Measurements from ENCODE around the gene PIWIL4. TPM values are rescaled to one million over a fixed set of nuclear protein-coding genes. Genes with fewer than 3 reads are reported as not detected.

PIWIL4 gene
- total RNA-seq, 1 donor from 2014 or later, result 4.5 TPM

DNA sequence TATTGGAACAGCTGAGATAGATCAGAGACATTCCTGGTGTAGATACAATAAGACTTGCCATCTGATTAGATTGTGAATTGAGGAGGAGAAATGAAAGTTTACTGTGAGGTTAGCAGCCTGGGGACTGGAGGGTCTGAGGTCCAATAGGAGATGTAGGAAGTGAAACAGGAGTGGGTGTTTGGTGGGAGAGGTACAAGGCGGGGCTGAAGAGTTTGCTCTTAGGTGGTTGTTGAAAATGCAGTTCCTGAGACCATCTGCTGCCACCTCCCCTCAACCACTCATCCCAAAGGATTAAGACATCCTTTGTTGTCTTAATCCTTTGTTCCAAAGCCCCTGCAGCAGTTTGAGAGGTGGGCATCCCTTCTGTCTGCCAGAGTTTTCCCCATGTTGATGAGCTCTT, 14.8 kb downstream of the PIWIL4 start:
- DNase-seq (ENCODE audit: low spot score in 2 of 2), result no peak
- Histone ChIP-seq H3K9me3 (no peaks in the 10 kb centered on the region), H3K4me1 (no peaks in the 10 kb centered on the region), H3K27ac (no peak overlapping the region), H3K4me3 (no peak overlapping the region), H3K27me3 (no peaks in the 10 kb centered on the region), H3K36me3 (no peaks in the 10 kb centered on the region)
- intact Hi-C loops (cut with DNase I), result no loop called here
- TF ChIP-seq, protein P1, sequence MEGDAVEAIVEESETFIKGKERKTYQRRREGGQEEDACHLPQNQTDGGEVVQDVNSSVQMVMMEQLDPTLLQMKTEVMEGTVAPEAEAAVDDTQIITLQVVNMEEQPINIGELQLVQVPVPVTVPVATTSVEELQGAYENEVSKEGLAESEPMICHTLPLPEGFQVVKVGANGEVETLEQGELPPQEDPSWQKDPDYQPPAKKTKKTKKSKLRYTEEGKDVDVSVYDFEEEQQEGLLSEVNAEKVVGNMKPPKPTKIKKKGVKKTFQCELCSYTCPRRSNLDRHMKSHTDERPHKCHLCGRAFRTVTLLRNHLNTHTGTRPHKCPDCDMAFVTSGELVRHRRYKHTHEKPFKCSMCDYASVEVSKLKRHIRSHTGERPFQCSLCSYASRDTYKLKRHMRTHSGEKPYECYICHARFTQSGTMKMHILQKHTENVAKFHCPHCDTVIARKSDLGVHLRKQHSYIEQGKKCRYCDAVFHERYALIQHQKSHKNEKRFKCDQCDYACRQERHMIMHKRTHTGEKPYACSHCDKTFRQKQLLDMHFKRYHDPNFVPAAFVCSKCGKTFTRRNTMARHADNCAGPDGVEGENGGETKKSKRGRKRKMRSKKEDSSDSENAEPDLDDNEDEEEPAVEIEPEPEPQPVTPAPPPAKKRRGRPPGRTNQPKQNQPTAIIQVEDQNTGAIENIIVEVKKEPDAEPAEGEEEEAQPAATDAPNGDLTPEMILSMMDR (IDR thresholded peaks at IDR 0.05), result no peak

DNA sequence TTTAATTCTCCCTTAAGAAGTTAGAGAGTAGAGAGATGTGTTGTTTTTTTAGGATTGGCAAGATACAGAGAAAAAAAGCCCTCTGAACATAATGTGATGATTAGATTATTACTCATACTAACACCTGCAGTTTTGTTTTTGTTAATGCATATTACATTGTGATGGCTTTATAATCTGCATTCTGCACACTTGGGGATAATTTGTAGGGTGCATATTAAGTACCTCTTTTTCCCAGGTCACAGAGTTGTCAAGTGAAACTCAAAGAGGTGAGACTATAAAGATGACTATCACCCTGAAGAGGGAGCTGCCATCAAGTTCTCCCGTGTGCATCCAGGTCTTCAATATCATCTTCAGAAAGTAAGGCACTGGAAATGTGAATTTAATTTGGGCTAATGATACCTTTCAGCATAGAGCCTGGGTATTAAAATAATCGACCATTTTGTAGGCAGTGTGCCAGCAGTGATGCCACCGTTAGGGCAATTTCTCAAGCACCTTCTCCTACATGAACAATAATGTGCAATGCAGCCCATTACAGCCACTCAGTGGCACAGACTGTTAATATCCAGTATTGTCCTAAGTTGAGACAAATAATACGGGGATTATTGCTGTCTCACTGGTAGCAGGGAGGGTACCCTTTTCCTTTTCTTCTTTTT, 16.2 kb downstream of the PIWIL4 start:
- no peaks in the 10 kb centered on the region for H3K9me3 ChIP-seq
- TF ChIP-seq, protein P1 (IDR thresholded peaks at IDR 0.05), result no peak
- no peak for DNase-seq (ENCODE audit: low spot score in 2 of 2)
- no peak overlapping the region for H3K4me3 ChIP-seq
- peaks cover 0 to 6% of the 10 kb centered on the region in 2 donors for H3K36me3 ChIP-seq
- H3K27me3 ChIP-seq, result no peaks in the 10 kb centered on the region
- intact Hi-C loops (cut with DNase I), result no loop called here
- no peak overlapping the region for H3K27ac ChIP-seq
- no peaks in the 10 kb centered on the region for H3K4me1 ChIP-seq

DNA sequence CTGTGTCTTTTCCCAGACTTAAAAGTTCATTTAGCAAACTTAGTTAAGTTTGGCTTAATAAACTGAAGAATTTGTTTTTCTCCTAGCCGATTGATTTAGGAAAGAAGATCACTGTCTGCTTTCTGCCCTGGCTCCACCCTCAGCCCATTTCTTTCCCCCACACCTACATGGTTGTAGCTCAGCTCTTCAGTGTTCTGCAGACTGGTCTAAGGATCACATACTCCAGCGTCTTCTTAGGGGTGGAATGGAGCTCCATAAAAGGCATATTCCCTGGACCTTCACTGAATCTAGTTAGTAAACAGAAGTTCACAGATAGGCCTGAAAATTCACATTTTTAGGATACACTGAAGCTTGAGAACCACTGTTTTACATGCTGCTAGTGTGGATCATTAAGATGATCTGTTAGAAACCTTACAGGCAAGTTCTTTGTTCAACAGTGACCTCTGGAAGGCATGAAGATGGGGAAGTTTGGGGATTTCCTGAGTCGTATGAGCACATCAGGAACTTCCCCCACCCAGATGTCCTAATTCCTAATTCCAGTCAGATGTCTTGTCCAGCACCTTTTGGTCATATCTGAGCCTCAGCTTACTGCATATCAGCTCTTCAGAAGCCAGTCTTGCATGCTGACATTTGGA, 16.8 kb downstream of the PIWIL4 start:
- H3K36me3 ChIP-seq, result peaks cover 0 to 11% of the 10 kb centered on the region in 2 donors
- TF ChIP-seq, protein P1 (IDR thresholded peaks at IDR 0.05), result no peak
- H3K4me3 ChIP-seq, result no peak overlapping the region
- no peak overlapping the region for H3K27ac ChIP-seq
- DNase-seq (ENCODE audit: low spot score in 2 of 2), result no peak
- H3K27me3 ChIP-seq, result no peaks in the 10 kb centered on the region
- no peaks in the 10 kb centered on the region for H3K9me3 ChIP-seq
- intact Hi-C loops (cut with DNase I), result no loop called here
- H3K4me1 ChIP-seq, result no peaks in the 10 kb centered on the region

DNA sequence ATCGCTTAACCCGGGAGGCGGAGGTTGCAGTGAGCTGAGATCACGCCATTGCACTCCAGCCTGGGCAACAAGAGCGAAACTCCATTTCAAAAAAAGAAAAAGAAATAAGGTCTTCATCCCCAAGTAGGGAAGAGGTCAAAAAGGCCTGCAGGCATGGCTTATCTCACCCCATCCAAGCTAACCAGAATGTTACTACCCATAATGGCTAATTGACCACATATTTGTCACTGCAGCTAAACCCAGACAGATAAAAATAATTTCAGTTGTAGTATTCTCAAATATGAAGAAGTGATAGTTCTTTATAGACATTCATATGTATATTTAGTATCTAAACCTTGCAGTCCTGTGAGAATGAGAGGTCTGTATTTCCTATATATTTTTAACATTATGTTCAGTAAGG, 17.8 kb downstream of the PIWIL4 start:
- DNase-seq (ENCODE audit: low spot score in 2 of 2), result no peak
- peaks cover 4 to 20% of the 10 kb centered on the region in 2 donors for H3K36me3 ChIP-seq
- TF ChIP-seq, protein P1 (IDR thresholded peaks at IDR 0.05), result no peak
- intact Hi-C loops (cut with DNase I), result no loop called here
- H3K27me3 ChIP-seq, result no peaks in the 10 kb centered on the region
- no peaks in the 10 kb centered on the region for H3K9me3 ChIP-seq
- H3K27ac ChIP-seq, result no peak overlapping the region
- H3K4me1 ChIP-seq, result no peaks in the 10 kb centered on the region
- no peak overlapping the region for H3K4me3 ChIP-seq

DNA sequence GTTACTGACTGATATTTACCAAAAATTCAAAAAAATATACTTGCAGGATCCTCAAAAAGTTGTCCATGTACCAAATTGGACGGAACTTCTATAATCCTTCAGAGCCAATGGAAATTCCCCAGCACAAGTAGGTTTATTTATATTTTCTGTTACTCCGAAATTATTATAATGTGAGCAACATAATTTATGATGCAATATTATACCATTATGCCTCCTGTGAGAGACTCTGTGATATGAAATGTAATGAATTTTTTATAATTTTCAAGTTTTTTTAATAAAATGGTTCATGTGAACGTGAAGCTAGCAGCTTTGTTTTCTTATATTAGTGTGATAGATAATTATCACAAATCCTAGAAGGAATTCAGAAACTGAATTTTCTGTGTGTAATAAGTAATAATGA, 18.2 kb downstream of the PIWIL4 start:
- Histone ChIP-seq H3K27me3 (no peaks in the 10 kb centered on the region), H3K9me3 (no peaks in the 10 kb centered on the region), H3K4me3 (no peak overlapping the region), H3K36me3 (peaks cover 4 to 24% of the 10 kb centered on the region in 2 donors), H3K27ac (no peak overlapping the region), H3K4me1 (no peaks in the 10 kb centered on the region)
- intact Hi-C loops (cut with DNase I), result no loop called here
- TF ChIP-seq, protein P1 (IDR thresholded peaks at IDR 0.05), result no peak
- DNase-seq (ENCODE audit: low spot score in 2 of 2), result no peak
